GM21723 (cell line): ENCODE data around the gene RAP1GAP2.
"Not testable (repeated sequence)": the region's sequence is repeated elsewhere in the genome, so short reads cannot be mapped to it uniquely, and the experiment has no call there.

ENCODE experiments used
- ATAC-seq: cut with Tn5 transposase; IDR thresholded peaks from one replicate; pipeline ENCODE4 v1.9.1; 2021; ENCODE audit warnings: mild to moderate bottlenecking, moderate library complexity; ENCODE audit not compliant: unreplicated experiment

Gene RAP1GAP2

DNA sequence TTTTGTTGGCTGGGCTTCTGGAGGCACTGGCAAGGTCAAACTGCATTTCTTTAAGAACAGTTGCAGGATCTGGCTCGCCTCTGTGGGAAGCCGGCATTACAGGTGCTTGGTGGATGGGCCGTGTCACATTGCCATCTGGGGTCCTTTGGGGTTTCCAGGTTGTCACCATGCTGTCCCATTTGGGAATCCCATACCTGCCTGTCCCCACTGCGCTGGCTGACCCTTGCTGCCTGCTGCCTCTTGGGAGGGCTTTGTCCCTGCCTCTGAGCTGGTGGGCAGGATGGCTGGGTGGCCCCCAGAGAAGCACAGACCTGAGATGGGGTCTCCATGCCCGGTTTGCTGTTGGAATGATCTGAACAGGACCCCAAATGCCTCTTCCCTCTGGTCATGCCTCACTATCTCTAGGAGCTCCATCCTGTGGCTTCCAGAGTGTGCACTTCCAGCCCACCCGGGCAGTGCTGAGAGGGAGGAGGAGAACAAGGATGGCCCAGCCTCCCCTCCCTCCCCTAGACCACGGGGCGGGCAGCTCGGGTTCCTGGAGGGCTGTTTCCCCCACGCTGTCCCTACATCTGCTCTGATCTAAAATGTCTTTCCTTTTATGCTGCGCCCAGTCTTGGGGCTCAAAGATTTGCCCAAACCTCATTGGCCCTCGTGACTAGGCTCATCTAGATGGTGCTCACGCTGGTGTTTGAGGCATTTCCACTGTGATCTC is 239.2 kb downstream of the RAP1GAP2 start:
- ATAC-seq: no peak

DNA sequence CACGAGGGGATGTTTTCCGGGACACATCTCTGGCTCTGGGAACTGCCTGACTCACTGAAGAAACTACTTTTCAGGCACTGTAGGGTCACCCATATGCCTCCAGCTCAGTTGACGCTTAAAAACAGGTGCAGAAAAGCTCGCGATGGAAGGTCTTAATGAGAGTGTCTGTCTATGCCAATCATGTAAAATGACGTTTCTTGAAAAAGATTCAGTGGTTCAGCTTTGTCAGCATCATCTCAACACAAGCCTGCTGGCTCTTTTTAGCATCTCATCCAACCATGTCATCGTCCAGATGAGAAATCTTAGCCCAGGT is 239.7 kb downstream of the RAP1GAP2 start:
- no peak for ATAC-seq

- no peak for ATAC-seq
Observed at GRCh38 chr17:3036800-3037199, 240.6 kb downstream of the RAP1GAP2 start.

- ATAC-seq: no peak
Observed at GRCh38 chr17:3037259-3037658, 241.0 kb downstream of the RAP1GAP2 start.

- no peak for ATAC-seq
Observed at GRCh38 chr17:3038941-3039340, 242.7 kb downstream of the RAP1GAP2 start.

- no peak for ATAC-seq
Observed at GRCh38 chr17:3039736-3040135, 243.5 kb downstream of the RAP1GAP2 start.

DNA sequence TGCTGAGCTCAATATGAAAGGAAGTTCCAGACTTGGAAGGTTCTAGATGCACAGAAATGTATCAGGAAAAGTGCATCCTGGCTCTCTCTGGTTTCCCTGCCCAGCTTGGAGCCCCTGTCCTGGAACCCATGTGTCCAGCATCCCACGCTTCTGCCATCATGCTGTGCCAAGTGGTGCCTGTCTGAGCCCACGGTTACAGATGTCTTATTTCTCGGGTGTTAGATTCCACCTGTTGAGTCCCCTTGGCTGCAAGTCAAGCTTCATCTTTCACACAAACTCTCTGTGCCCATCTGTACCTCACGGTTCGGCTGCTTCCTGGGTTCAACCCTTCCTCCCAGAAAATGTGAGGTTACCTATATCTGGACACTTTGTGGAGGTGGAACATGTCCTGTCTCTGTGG is 244.6 kb downstream of the RAP1GAP2 start:
- ATAC-seq: no peak

- ATAC-seq: no peak
Observed at GRCh38 chr17:3043737-3044365, 247.6 kb downstream of the RAP1GAP2 start.

- ATAC-seq: no peak
Observed at GRCh38 chr17:3046753-3047152, 250.5 kb downstream of the RAP1GAP2 start.

- peak; percentile 98 for ATAC-seq
Observed at GRCh38 chr17:3048727-3049471, 252.7 kb downstream of the RAP1GAP2 start.

GRCh38 chr17:3049705-3050295 is 253.6 kb downstream of the RAP1GAP2 start:
- ATAC-seq: no peak

- ATAC-seq: not testable (repeated sequence)
Observed at GRCh38 chr17:3054868-3055267, 258.6 kb downstream of the RAP1GAP2 start.

- ATAC-seq: not testable (repeated sequence)
Observed at GRCh38 chr17:3062824-3063377, 266.7 kb downstream of the RAP1GAP2 start.

DNA sequence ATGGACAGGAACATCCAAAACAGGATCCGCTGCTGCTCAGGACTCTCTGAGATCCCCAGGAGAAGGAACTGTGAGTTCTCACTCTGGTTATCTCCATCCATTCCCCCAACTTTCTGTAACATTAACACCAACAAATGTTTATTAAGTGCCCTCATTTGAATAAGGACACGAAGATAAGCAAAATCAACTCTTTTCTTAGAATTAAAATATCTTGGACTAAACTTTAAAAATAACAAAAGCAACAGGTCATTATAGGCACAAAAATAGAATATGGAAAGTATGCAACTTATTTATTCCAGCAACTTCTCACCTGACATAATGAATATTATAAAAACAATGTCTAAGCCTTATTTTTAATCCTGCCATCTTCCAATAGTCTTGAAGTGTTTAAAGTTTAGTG is 267.3 kb downstream of the RAP1GAP2 start, which contains the start of gene OR1D5:
OR1D5 (minus strand) TSS at position 101 of the 400 bp plus-strand sequence; CDS start at position 101, 0 bp downstream.
- not testable (repeated sequence) for ATAC-seq

DNA sequence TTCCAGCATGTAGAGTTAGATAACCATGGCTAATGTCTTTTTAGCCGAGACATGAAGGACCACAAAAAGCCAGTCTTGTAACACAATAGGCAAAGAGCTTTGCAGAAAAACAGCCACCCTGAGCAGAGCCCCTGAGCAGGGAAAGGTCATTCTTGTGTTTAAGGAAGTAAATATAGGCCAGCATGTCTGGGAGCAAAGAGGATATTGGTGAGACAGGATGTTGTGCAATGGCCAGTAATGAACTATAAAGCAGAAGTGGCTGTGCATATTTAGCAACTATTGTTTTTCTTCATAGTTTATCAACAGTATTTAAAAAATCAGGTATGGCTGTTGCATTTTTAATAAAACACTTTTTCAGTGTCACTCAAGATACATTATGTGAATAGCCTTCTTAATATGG is 269.0 kb downstream of the RAP1GAP2 start:
- not testable (repeated sequence) for ATAC-seq

DNA sequence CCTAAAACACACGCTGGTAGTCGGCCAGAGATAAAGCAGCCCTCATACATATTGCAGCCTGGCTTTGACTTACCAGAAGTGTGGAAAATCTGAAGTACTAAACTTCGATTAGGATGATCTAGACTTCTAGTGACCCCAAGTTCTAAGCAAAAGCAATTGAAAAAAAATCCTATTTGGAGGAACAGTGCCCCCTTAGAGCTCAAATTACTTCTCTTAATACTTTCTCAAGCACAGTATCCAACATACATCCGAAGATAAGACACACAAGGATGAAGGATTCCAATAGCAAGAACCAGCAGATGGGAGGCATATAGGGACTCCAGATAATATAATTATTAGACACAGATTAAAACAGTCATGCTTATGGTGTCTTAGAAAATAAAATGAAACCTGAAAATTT is 277.6 kb downstream of the RAP1GAP2 start:
- not testable (repeated sequence) for ATAC-seq
